Cardiac muscle cell (in vitro differentiated cells and primary cell): ENCODE measurements around the gene DIDO1. TPM values are rescaled to one million over a fixed set of nuclear protein-coding genes. Genes with fewer than 3 reads are reported as not detected.
"Not testable (repeated sequence)": the region's sequence is repeated elsewhere in the genome, so short reads cannot be mapped to it uniquely, and the experiment has no call there.

ENCODE experiments used
- DNase-seq, 2 donors: peaks; one replicate each; pipeline versions ENCODE4 v3.0.0 to v3.0.0-alpha.2; 2010 to 2017; ENCODE audit warnings: low read depth in 1 of 2, low spot score in 1 of 2
- H3K27ac ChIP-seq: fragments of 200-600 bp; sonication (generic); 2 replicates; pipeline ENCODE4 v1.5.1; 2016
- H3K27me3 ChIP-seq: fragments of 200-600 bp; sonication (generic); 2 replicates; pipeline ENCODE4 v1.6.0; 2016; ENCODE audit warnings: control low read depth
- H3K36me3 ChIP-seq: fragments of 200-600 bp; sonication (generic); 2 replicates; pipeline ENCODE4 v1.5.1; 2016; ENCODE audit warnings: control low read depth
- H3K4me1 ChIP-seq: fragments of 200-600 bp; sonication (generic); 2 replicates; pipeline ENCODE4 v1.8.1; 2017; ENCODE audit warnings: low read depth, mild to moderate bottlenecking, mixed run types
- H3K4me3 ChIP-seq: fragments of 200-600 bp; sonication (generic); 2 replicates; pipeline ENCODE4 v1.5.1; 2016; ENCODE audit warnings: mild to moderate bottlenecking
- H3K9me3 ChIP-seq: fragments of 200-600 bp; sonication (generic); 2 replicates; pipeline ENCODE4 v1.5.1; 2017; ENCODE audit warnings: low read depth, mild to moderate bottlenecking, control low read depth
- CTCF ChIP-seq: IDR thresholded peaks from 2 replicates; pipeline ENCODE4 v1.5.1; 2012; ENCODE audit warnings: low read depth, mild to moderate bottlenecking, low read length
- polyA plus RNA-seq: library from polyadenylated mRNA; unstranded; fragments of >200 nt; fragmentation: Nextera tagmentation; extraction: Ambion mirVana; gene quantifications from 2 replicates; pipeline ENCODE4 v1.2.1, GENCODE V29; 2016
- total RNA-seq: library from RNA; depleted of rRNA; stranded (reverse); fragments of >200 nt; gene quantifications from 2 replicates; pipeline ENCODE4 v1.2.3, GENCODE V29; 2016

Gene DIDO1
- total and polyA plus RNA-seq, 2 experiments from 2014 or later, result 28.3 to 69.2 TPM

- H3K27me3 ChIP-seq, result no peaks in the 10 kb centered on the region
- TF ChIP-seq CTCF, result no peak
- no peaks in the 10 kb centered on the region for H3K36me3 ChIP-seq
- H3K4me1 ChIP-seq, result peaks cover 32% of the 10 kb centered on the region
- H3K9me3 ChIP-seq, result no peaks in the 10 kb centered on the region
- DNase-seq, result no peak
- peak overlapping the region; percentile 98 for H3K27ac ChIP-seq
- peak overlapping the region; percentile 97 for H3K4me3 ChIP-seq
Measured at GRCh38 chr20:62925076-62925419, 1.3 kb downstream of the DIDO1 start.

GRCh38 chr20:62924442-62925075 is 1.7 kb downstream of the DIDO1 start:
- H3K27me3 ChIP-seq, result no peaks in the 10 kb centered on the region
- H3K4me1 ChIP-seq, result peaks cover 37% of the 10 kb centered on the region
- peak overlapping the region; percentile 97 for H3K4me3 ChIP-seq
- TF ChIP-seq CTCF, result no peak
- H3K36me3 ChIP-seq, result no peaks in the 10 kb centered on the region
- DNase-seq, result peak in 1 of 2 donors; percentile 39
- no peaks in the 10 kb centered on the region for H3K9me3 ChIP-seq
- H3K27ac ChIP-seq, result peak overlapping the region; percentile 98

GRCh38 chr20:62923669-62924441 is 2.5 kb downstream of the DIDO1 start:
- H3K4me1 ChIP-seq, result peaks cover 38% of the 10 kb centered on the region
- peak overlapping the region; percentile 98 for H3K27ac ChIP-seq
- H3K27me3 ChIP-seq, result no peaks in the 10 kb centered on the region
- H3K36me3 ChIP-seq, result no peaks in the 10 kb centered on the region
- H3K4me3 ChIP-seq, result no peak overlapping the region
- no peak for DNase-seq
- no peak for TF ChIP-seq CTCF
- H3K9me3 ChIP-seq, result no peaks in the 10 kb centered on the region

- not testable (repeated sequence) for H3K9me3 ChIP-seq, H3K27me3 ChIP-seq, H3K36me3 ChIP-seq, H3K4me3 ChIP-seq, H3K27ac ChIP-seq
- peaks cover 38% of the 10 kb centered on the region for H3K4me1 ChIP-seq
- peak in 1 of 2 donors; percentile 87 for DNase-seq
Measured at GRCh38 chr20:62923059-62923668, 3.1 kb downstream of the DIDO1 start.

- H3K36me3 ChIP-seq, result no peaks in the 10 kb centered on the region
- no peak for DNase-seq
- H3K4me3 ChIP-seq, result no peak overlapping the region
- H3K4me1 ChIP-seq, result peaks cover 38% of the 10 kb centered on the region
- no peaks in the 10 kb centered on the region for H3K27me3 ChIP-seq
- no peaks in the 10 kb centered on the region for H3K9me3 ChIP-seq
- no peak for TF ChIP-seq CTCF
- H3K27ac ChIP-seq, result no peak overlapping the region
Measured at GRCh38 chr20:62922451-62922921, 3.8 kb downstream of the DIDO1 start.
